Measurements from ENCODE around the gene OSTF1. TPM values are rescaled to one million over a fixed set of nuclear protein-coding genes. Genes with fewer than 3 reads are reported as not detected.

OSTF1 gene
- total and polyA plus RNA-seq, 2 donors (not counting 1 experiment from before 2014, with no cell fraction given): 48.4 to 49.9 TPM

GRCh38 chr9:75071530-75072122 lies 16.7 kb upstream of the OSTF1 start:
- Histone ChIP-seq H4K20me1 (ENCODE audit: control insufficient read depth, extremely low read depth, insufficient read depth, low read length) (no peaks in the 10 kb centered on the region), H3K79me2 (ENCODE audit: control insufficient read depth, insufficient read depth, low read length) (no peaks in the 10 kb centered on the region), H3K27me3 (ENCODE audit: control insufficient read depth, insufficient read depth, low read length) (no peaks in the 10 kb centered on the region), H3K4me2 (ENCODE audit: extremely low read depth, insufficient read depth, low read length) (no peak overlapping the region), H3K36me3 (ENCODE audit: control insufficient read depth, insufficient read depth, low read length) (no peaks in the 10 kb centered on the region), H3K9me3 (ENCODE audit: control insufficient read depth, insufficient read depth, low read depth, low read length) (no peaks in the 10 kb centered on the region), H3K4me1 (ENCODE audit: control insufficient read depth, extremely low read depth, insufficient read depth, low read length) (no peaks in the 10 kb centered on the region), H3K27ac (ENCODE audit: insufficient read depth, low read length) (no peak overlapping the region), H3K9ac (ENCODE audit: insufficient read depth, low read length) (no peak overlapping the region), H3K4me3 (replicated peaks in 1 of 4; ENCODE audit: control extremely low read depth in 1 of 4, insufficient read depth in 1 of 4, low read depth in 3 of 4, low read length in 4 of 4) (no peak overlapping the region), H2AFZ (ENCODE audit: low read length) (no peak overlapping the region)
- no peak for TF ChIP-seq CTCF (conservative IDR thresholded peaks at IDR 0.05 in 1 of 2, IDR thresholded peaks at IDR 0.05 in 1 of 2; ENCODE audit: low read depth in 1 of 2, low read length in 2 of 2)
- no peak for TF ChIP-seq EZH2 (IDR thresholded peaks at IDR 0.05; ENCODE audit: low read length, missing control alignments)
- DNase-seq (ENCODE audit: low read depth in 2 of 2): peak in 1 of 2 donors; percentile 25

- no peak overlapping the region for H2AFZ ChIP-seq (ENCODE audit: low read length)
- TF ChIP-seq CTCF (conservative IDR thresholded peaks at IDR 0.05 in 1 of 2, IDR thresholded peaks at IDR 0.05 in 1 of 2; ENCODE audit: low read depth in 1 of 2, low read length in 2 of 2) (no peak), EZH2 (IDR thresholded peaks at IDR 0.05; ENCODE audit: low read length, missing control alignments) (no peak)
- H3K27ac ChIP-seq (ENCODE audit: insufficient read depth, low read length): no peak overlapping the region
These were observed 15.4 kb upstream of the OSTF1 start for GRCh38 chr9:75072895-75073294.

GRCh38 chr9:75081632-75082031 lies 6.7 kb upstream of the OSTF1 start:
- Histone ChIP-seq H3K36me3 (ENCODE audit: control insufficient read depth, insufficient read depth, low read length) (peaks cover 3% of the 10 kb centered on the region), H3K79me2 (ENCODE audit: control insufficient read depth, insufficient read depth, low read length) (no peaks in the 10 kb centered on the region), H4K20me1 (ENCODE audit: control insufficient read depth, extremely low read depth, insufficient read depth, low read length) (no peaks in the 10 kb centered on the region), H3K4me3 (replicated peaks in 1 of 4; ENCODE audit: control extremely low read depth in 1 of 4, insufficient read depth in 1 of 4, low read depth in 3 of 4, low read length in 4 of 4) (no peak overlapping the region), H3K9me3 (ENCODE audit: control insufficient read depth, insufficient read depth, low read depth, low read length) (no peaks in the 10 kb centered on the region), H3K27ac (ENCODE audit: insufficient read depth, low read length) (no peak overlapping the region), H3K4me1 (ENCODE audit: control insufficient read depth, extremely low read depth, insufficient read depth, low read length) (no peaks in the 10 kb centered on the region), H3K4me2 (ENCODE audit: extremely low read depth, insufficient read depth, low read length) (no peak overlapping the region), H2AFZ (ENCODE audit: low read length) (no peak overlapping the region), H3K9ac (ENCODE audit: insufficient read depth, low read length) (no peak overlapping the region), H3K27me3 (ENCODE audit: control insufficient read depth, insufficient read depth, low read length) (no peaks in the 10 kb centered on the region)
- no peak for DNase-seq (ENCODE audit: low read depth in 2 of 2)
- TF ChIP-seq EZH2 (IDR thresholded peaks at IDR 0.05; ENCODE audit: low read length, missing control alignments) (no peak), CTCF (conservative IDR thresholded peaks at IDR 0.05 in 1 of 2, IDR thresholded peaks at IDR 0.05 in 1 of 2; ENCODE audit: low read depth in 1 of 2, low read length in 2 of 2) (no peak)

More at GRCh38 chr9:75072895-75073294, 15.4 kb upstream of the OSTF1 start:
- Histone ChIP-seq H3K9ac (ENCODE audit: insufficient read depth, low read length) (no peak overlapping the region), H3K4me2 (ENCODE audit: extremely low read depth, insufficient read depth, low read length) (no peak overlapping the region), H3K4me1 (ENCODE audit: control insufficient read depth, extremely low read depth, insufficient read depth, low read length) (no peaks in the 10 kb centered on the region), H3K9me3 (ENCODE audit: control insufficient read depth, insufficient read depth, low read depth, low read length) (no peaks in the 10 kb centered on the region), H3K4me3 (replicated peaks in 1 of 4; ENCODE audit: control extremely low read depth in 1 of 4, insufficient read depth in 1 of 4, low read depth in 3 of 4, low read length in 4 of 4) (no peak overlapping the region), H4K20me1 (ENCODE audit: control insufficient read depth, extremely low read depth, insufficient read depth, low read length) (no peaks in the 10 kb centered on the region), H3K27me3 (ENCODE audit: control insufficient read depth, insufficient read depth, low read length) (no peaks in the 10 kb centered on the region), H3K36me3 (ENCODE audit: control insufficient read depth, insufficient read depth, low read length) (no peaks in the 10 kb centered on the region), H3K79me2 (ENCODE audit: control insufficient read depth, insufficient read depth, low read length) (no peaks in the 10 kb centered on the region)
- DNase-seq (ENCODE audit: low read depth in 2 of 2): no peak
